K562 (cell line): ENCODE measurements around the gene HSPB6. TPM values are rescaled to one million over a fixed set of nuclear protein-coding genes. Genes with fewer than 3 reads are reported as not detected.

Experiments used
- CBFB ChIP-seq: sonication (generic); formaldehyde crosslinking; IDR thresholded peaks from 2 replicates; pipeline ENCODE4 v1.4.0; 2020; ENCODE audit warnings: mild to moderate bottlenecking, missing genetic modification reagents
- CBX3 ChIP-seq, 2 experiments: IDR thresholded peaks; 1 replicate in 1 of 2; 2 replicates in 1 of 2; pipeline ENCODE4 v1.6.1; 2012; ENCODE audit warnings: inconsistent platforms in 2 of 2, low read length in 2 of 2, borderline replicate concordance in 1 of 2, control low read depth in 1 of 2
- DDX20 ChIP-seq: fragments of 450-650 bp; IDR thresholded peaks from 2 replicates; pipeline ENCODE4 v1.6.1; 2016; ENCODE audit warnings: missing genetic modification characterization, low read depth, mild to moderate bottlenecking, missing compliant biosample characterization, moderate library complexity
- E2F6 ChIP-seq, 2 experiments: IDR thresholded peaks; 2 replicates each; pipeline ENCODE4 v1.6.1; 2011; ENCODE audit warnings: borderline replicate concordance in 1 of 2, control low read depth in 1 of 2, low read depth in 1 of 2, low read length in 1 of 2, mild to moderate bottlenecking in 1 of 2, mixed read lengths in 1 of 2, moderate library complexity in 1 of 2; ENCODE audit not compliant: insufficient read depth in 1 of 2, insufficient read length in 1 of 2, poor library complexity in 1 of 2, severe bottlenecking in 1 of 2; ENCODE audit errors: extremely low read depth in 1 of 2
- HES1 ChIP-seq: fragments of 450-650 bp; IDR thresholded peaks from 2 replicates; pipeline ENCODE4 v1.6.1; 2016; ENCODE audit warnings: low read depth, mild to moderate bottlenecking, moderate library complexity
- KAT2B ChIP-seq: IDR thresholded peaks from one replicate; pipeline ENCODE4 v1.6.1; 2012; ENCODE audit warnings: low read depth, mild to moderate bottlenecking, control low read depth, inconsistent platforms, low read length, moderate library complexity
- LCOR ChIP-seq: sonication (generic); formaldehyde crosslinking; IDR thresholded peaks from 2 replicates; pipeline ENCODE4 v1.8.0; 2022; ENCODE audit warnings: mild to moderate bottlenecking, missing genetic modification reagents
- MBD1 ChIP-seq: fragments of 250-450 bp; sonication (Bioruptor Pico); IDR thresholded peaks from 2 replicates; pipeline ENCODE4 v1.8.0; 2022; ENCODE audit warnings: inconsistent platforms
- NR2C1 ChIP-seq, 2 experiments: fragments of 450-650 bp; IDR thresholded peaks; 2 replicates each; pipeline ENCODE4 v1.6.1; 2017; ENCODE audit warnings: mild to moderate bottlenecking in 2 of 2, antibody characterized with exemption in 1 of 2, inconsistent platforms in 1 of 2, missing compliant biosample characterization in 1 of 2, missing genetic modification characterization in 1 of 2
- POLR2AphosphoS5 ChIP-seq: IDR thresholded peaks from 2 replicates; pipeline ENCODE4 v1.6.1; 2011; ENCODE audit warnings: mild to moderate bottlenecking, low read depth, low read length, moderate library complexity; ENCODE audit not compliant: control insufficient read depth, insufficient read depth
- POLR2B ChIP-seq: fragments of 450-650 bp; IDR thresholded peaks from 2 replicates; pipeline ENCODE4 v1.6.1; 2018; ENCODE audit warnings: low read depth; ENCODE audit not compliant: partially characterized antibody
- RAD51 ChIP-seq: fragments of 450-650 bp; IDR thresholded peaks from 2 replicates; pipeline ENCODE4 v1.7.1; 2016; ENCODE audit warnings: low read depth, mild to moderate bottlenecking, borderline replicate concordance
- RB1 ChIP-seq: fragments of 450-650 bp; IDR thresholded peaks from 2 replicates; pipeline ENCODE4 v1.6.1; 2017; ENCODE audit warnings: low read depth, mild to moderate bottlenecking
- SMAD2 ChIP-seq: fragments of 150-350 bp; IDR thresholded peaks from 2 replicates; pipeline ENCODE4 v1.6.1; 2014; ENCODE audit warnings: low read depth, mild to moderate bottlenecking, low read length
- SMARCC2 ChIP-seq: fragments of 450-650 bp; IDR thresholded peaks from 2 replicates; pipeline ENCODE4 v1.6.1; 2017; ENCODE audit warnings: antibody characterized with exemption, moderate library complexity, mild to moderate bottlenecking, low read depth
- TBP ChIP-seq: optimal IDR thresholded peaks from 2 replicates; pipeline ENCODE3; 2011; ENCODE audit warnings: low read depth, low read length, improper control_type of control experiment
- TFAM ChIP-seq: fragments of 250-450 bp; sonication (Bioruptor Pico); conservative IDR thresholded peaks from 2 replicates; pipeline ENCODE4 v1.5.0; 2021; ENCODE audit warnings: mild to moderate bottlenecking, moderate library complexity
- ZBTB5 ChIP-seq: fragments of 450-650 bp; IDR thresholded peaks from 2 replicates; pipeline ENCODE4 v1.6.1; 2017; ENCODE audit warnings: antibody characterized with exemption
- ZBTB7A ChIP-seq: IDR thresholded peaks from 2 replicates; pipeline ENCODE4 v1.6.1; 2011; ENCODE audit warnings: low read depth, mild to moderate bottlenecking, low read length, moderate library complexity, borderline replicate concordance; ENCODE audit not compliant: control insufficient read depth
- polyA plus RNA-seq, 8 experiments: library from polyadenylated mRNA; depleted of rRNA in 4 of 8; stranded (reverse) in 5 of 8; unstranded in 3 of 8; fragments of >200 nt; fragmentation: Nextera tagmentation in 2 of 8; fragmentation: Illumina TruSeq in 1 of 8; extraction: Ambion mirVana in 2 of 8; extraction: Trizol in 1 of 8; gene quantifications; 2 replicates each; pipeline versions ENCODE4 v1.2.1 to v1.2.3, GENCODE V29; 2011 to 2014; ENCODE audit warnings: inconsistent platforms in 1 of 8, missing spikeins in 1 of 8
- total RNA-seq, 7 experiments: library from RNA; depleted of rRNA in 6 of 7; stranded (reverse); fragments of >200 nt in 6 of 7; fragmentation: Illumina TruSeq in 2 of 7; extraction: Trizol in 2 of 7; gene quantifications; 2 replicates each; pipeline versions ENCODE4 v1.2.1 to v1.2.3, GENCODE V29; 2011 to 2021; ENCODE audit warnings: low replicate concordance in 1 of 7
- TF ChIP-seq, protein P1 (sequence below): fragments of 450-650 bp; formaldehyde crosslinking; IDR thresholded peaks from 2 replicates; pipeline ENCODE4 v1.4.0; 2020; ENCODE audit warnings: mild to moderate bottlenecking, moderate library complexity

Gene HSPB6
- total and polyA plus RNA-seq, 9 of the 15 experiments (the other 6 are each of a cell fraction or from before 2014, with no cell fraction given), result 0.55 TPM; not detected in 8

DNA sequence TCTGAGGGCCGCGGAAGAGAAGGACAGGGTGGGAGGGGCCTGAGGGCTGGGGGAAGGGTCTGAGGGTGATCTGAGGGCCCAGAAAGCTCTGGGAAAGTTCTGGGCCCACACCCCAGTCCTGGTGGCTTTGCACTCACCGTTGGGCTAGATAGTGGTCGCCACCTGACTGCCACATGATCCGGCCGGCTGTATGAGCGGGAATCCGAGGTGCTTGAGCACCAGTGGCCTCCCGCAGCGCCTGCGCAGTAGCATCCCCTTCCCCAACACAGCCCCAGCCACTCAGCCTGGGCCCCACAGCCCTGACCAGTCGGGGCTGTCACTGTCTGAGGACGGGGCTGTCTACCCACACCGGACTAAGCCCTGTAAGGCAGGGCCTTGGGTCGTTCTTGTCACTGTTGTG lies 40.8 kb upstream of the HSPB6 start (continued):
- TF ChIP-seq ZBTB5, result no peak
- no peak for TF ChIP-seq RB1
- TF ChIP-seq SMARCC2, result no peak
- TF ChIP-seq KAT2B, result no peak
- no peak for TF ChIP-seq POLR2B
- TF ChIP-seq LCOR (CRISPR knock-in tag), result no peak
- no peak for TF ChIP-seq RAD51
- no peak for TF ChIP-seq CBFB
- TF ChIP-seq, protein P1, sequence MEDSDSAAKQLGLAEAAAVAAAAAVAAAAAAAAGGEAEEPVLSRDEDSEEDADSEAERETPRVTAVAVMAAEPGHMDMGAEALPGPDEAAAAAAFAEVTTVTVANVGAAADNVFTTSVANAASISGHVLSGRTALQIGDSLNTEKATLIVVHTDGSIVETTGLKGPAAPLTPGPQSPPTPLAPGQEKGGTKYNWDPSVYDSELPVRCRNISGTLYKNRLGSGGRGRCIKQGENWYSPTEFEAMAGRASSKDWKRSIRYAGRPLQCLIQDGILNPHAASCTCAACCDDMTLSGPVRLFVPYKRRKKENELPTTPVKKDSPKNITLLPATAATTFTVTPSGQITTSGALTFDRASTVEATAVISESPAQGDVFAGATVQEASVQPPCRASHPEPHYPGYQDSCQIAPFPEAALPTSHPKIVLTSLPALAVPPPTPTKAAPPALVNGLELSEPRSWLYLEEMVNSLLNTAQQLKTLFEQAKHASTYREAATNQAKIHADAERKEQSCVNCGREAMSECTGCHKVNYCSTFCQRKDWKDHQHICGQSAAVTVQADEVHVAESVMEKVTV (CRISPR knock-in tag), result no peak
- TF ChIP-seq TBP, result no peak
- TF ChIP-seq NR2C1 (IDR thresholded peaks at IDR 0.05), result no peak
- no peak for TF ChIP-seq NR2C1 (tag; IDR thresholded peaks at IDR 0.05)
- TF ChIP-seq POLR2AphosphoS5, result no peak
- no peak for TF ChIP-seq CBX3 (IDR thresholded peaks at IDR 0.05; ENCODE audit: borderline replicate concordance in 1 of 2, low read length in 2 of 2)
- TF ChIP-seq DDX20, result no peak
- TF ChIP-seq HES1, result no peak
- no peak for TF ChIP-seq MBD1 (CRISPR knock-in tag)
- peak; percentile 34; the same call in 1 of the 2 replicates for TF ChIP-seq ZBTB7A
- no peak for TF ChIP-seq SMAD2
- TF ChIP-seq E2F6 (IDR thresholded peaks at IDR 0.05; ENCODE audit: borderline replicate concordance in 1 of 2, extremely low read depth in 1 of 2, insufficient read depth in 1 of 2, insufficient read length in 1 of 2, low read depth in 1 of 2, low read length in 1 of 2, poor library complexity in 1 of 2, severe bottlenecking in 1 of 2), result peak; percentile 93
- TF ChIP-seq TFAM (CRISPR knock-in tag), result no peak
